HEK293 (cell line): ENCODE data around the gene MYO9B.

Experiments used
- CTCF ChIA-PET: fragments of 350-600 bp; formaldehyde crosslinking; extraction: SDS; loops from one replicate; lab custom pipeline; 2021; ENCODE audit warnings: antibody characterized with exemption; lab: Yijun Ruan, JAX
- POLR2A ChIA-PET: fragments of 300-600 bp; formaldehyde crosslinking; extraction: SDS; loops from one replicate; lab custom pipeline; 2020; ENCODE audit warnings: antibody characterized with exemption, inconsistent platforms; lab: Yijun Ruan, JAX
- H3K27ac ChIP-seq: fragments of 200-500 bp; sonication (Bioruptor generic); 2 replicates; pipeline ENCODE4 v1.5.1; 2014; ENCODE audit warnings: low read depth, low read length, control low read depth, inconsistent platforms; ENCODE audit errors: extremely low read depth
- H3K36me3 ChIP-seq, 2 experiments: fragments of 200-500 bp in 1 of 2; sonication (Bioruptor generic) in 1 of 2; 1 replicate in 1 of 2; 2 replicates in 1 of 2; pipeline ENCODE4 v1.5.1; 2014 to 2017; ENCODE audit warnings: inconsistent platforms in 2 of 2, low read length in 2 of 2; ENCODE audit not compliant: control insufficient read depth in 2 of 2, insufficient read depth in 1 of 2
- H3K4me1 ChIP-seq: fragments of 200-500 bp; sonication (Bioruptor generic); 2 replicates; pipeline ENCODE4 v1.5.1; 2014; ENCODE audit warnings: mild to moderate bottlenecking, low read length, inconsistent platforms; ENCODE audit not compliant: control insufficient read depth, insufficient read depth
- H3K4me3 ChIP-seq: 2 replicates; pipeline ENCODE4 v1.5.1; 2011; ENCODE audit warnings: low read depth, mild to moderate bottlenecking, control low read depth, low read length, moderate library complexity
- H3K9me3 ChIP-seq: fragments of 200-500 bp; sonication (Bioruptor generic); 2 replicates; pipeline ENCODE4 v1.5.1; 2014; ENCODE audit warnings: low read depth, low read length, inconsistent platforms; ENCODE audit not compliant: control insufficient read depth, insufficient read depth
- HOXA7 ChIP-seq: sonication (generic); formaldehyde crosslinking; IDR thresholded peaks from 2 replicates; pipeline ENCODE4 v1.8.1; 2022; ENCODE audit warnings: missing genetic modification reagents, borderline replicate concordance
- KLF7 ChIP-seq: fragments of 450-650 bp; formaldehyde crosslinking; IDR thresholded peaks from 2 replicates; pipeline ENCODE4 v1.5.1; 2016; ENCODE audit warnings: missing biosample characterization, missing genetic modification characterization, borderline replicate concordance
- KLF8 ChIP-seq: fragments of 450-650 bp; formaldehyde crosslinking; IDR thresholded peaks from 2 replicates; pipeline ENCODE4 v1.5.1; 2016; ENCODE audit warnings: missing biosample characterization, missing genetic modification characterization
- OVOL3 ChIP-seq: fragments of 450-650 bp; formaldehyde crosslinking; IDR thresholded peaks from 2 replicates; pipeline ENCODE4 v1.5.1; 2016; ENCODE audit warnings: missing biosample characterization, missing genetic modification characterization
- SCRT1 ChIP-seq: fragments of 450-650 bp; formaldehyde crosslinking; IDR thresholded peaks from 2 replicates; pipeline ENCODE4 v1.5.1; 2016; ENCODE audit warnings: missing biosample characterization, missing genetic modification characterization, borderline replicate concordance
- ZBTB1 ChIP-seq: fragments of 450-650 bp; formaldehyde crosslinking; IDR thresholded peaks from 2 replicates; pipeline ENCODE4 v1.5.1; 2016; ENCODE audit warnings: missing biosample characterization, missing genetic modification characterization
- ZFHX2 ChIP-seq: fragments of 450-650 bp; formaldehyde crosslinking; conservative IDR thresholded peaks from 2 replicates; pipeline ENCODE4 v1.5.1; 2016; ENCODE audit warnings: missing biosample characterization, missing genetic modification characterization
- ZNF10 ChIP-seq: fragments of 450-650 bp; formaldehyde crosslinking; IDR thresholded peaks from 2 replicates; pipeline ENCODE4 v1.5.1; 2017; ENCODE audit warnings: missing biosample characterization, missing genetic modification characterization
- ZNF214 ChIP-seq: fragments of 450-650 bp; formaldehyde crosslinking; IDR thresholded peaks from 2 replicates; pipeline ENCODE4 v1.5.1; 2017; ENCODE audit warnings: missing biosample characterization, mild to moderate bottlenecking, missing genetic modification characterization, borderline replicate concordance
- ZNF221 ChIP-seq: fragments of 450-650 bp; formaldehyde crosslinking; IDR thresholded peaks from 2 replicates; pipeline ENCODE4 v1.5.1; 2017; ENCODE audit warnings: missing biosample characterization, missing genetic modification characterization, borderline replicate concordance
- ZNF266 ChIP-seq: fragments of 450-650 bp; formaldehyde crosslinking; IDR thresholded peaks from 2 replicates; pipeline ENCODE4 v1.5.1; 2016; ENCODE audit warnings: missing biosample characterization, missing genetic modification characterization, low read depth
- ZNF426 ChIP-seq: fragments of 450-650 bp; formaldehyde crosslinking; IDR thresholded peaks from 2 replicates; pipeline ENCODE4 v1.5.1; 2017; ENCODE audit warnings: missing biosample characterization, missing genetic modification characterization, mild to moderate bottlenecking, inconsistent platforms, moderate library complexity
- ZNF530 ChIP-seq: fragments of 450-650 bp; formaldehyde crosslinking; IDR thresholded peaks from 2 replicates; pipeline ENCODE4 v1.5.1; 2016; ENCODE audit warnings: low read depth, missing biosample characterization, missing genetic modification characterization
- ZNF548 ChIP-seq: fragments of 450-650 bp; formaldehyde crosslinking; IDR thresholded peaks from 2 replicates; pipeline ENCODE4 v1.5.1; 2016; ENCODE audit warnings: missing biosample characterization, missing genetic modification characterization
- ZNF549 ChIP-seq: fragments of 450-650 bp; IDR thresholded peaks from 2 replicates; pipeline ENCODE4 v1.5.1; 2018; ENCODE audit warnings: missing biosample characterization, missing genetic modification characterization, mild to moderate bottlenecking, inconsistent platforms, moderate library complexity
- ZNF621 ChIP-seq: fragments of 450-650 bp; formaldehyde crosslinking; IDR thresholded peaks from 2 replicates; pipeline ENCODE4 v1.5.1; 2017; ENCODE audit warnings: missing biosample characterization, missing genetic modification characterization
- ZNF792 ChIP-seq: fragments of 450-650 bp; formaldehyde crosslinking; IDR thresholded peaks from 2 replicates; pipeline ENCODE4 v1.5.1; 2016; ENCODE audit warnings: missing biosample characterization, missing genetic modification characterization
- TF ChIP-seq, protein P1 (sequence below): fragments of 450-650 bp; formaldehyde crosslinking; IDR thresholded peaks from 2 replicates; pipeline ENCODE4 v1.5.1; 2016; ENCODE audit warnings: missing biosample characterization, missing genetic modification characterization
- TF ChIP-seq, protein P2 (sequence below): fragments of 450-650 bp; formaldehyde crosslinking; IDR thresholded peaks from 2 replicates; pipeline ENCODE4 v1.5.1; 2016; ENCODE audit warnings: missing biosample characterization, missing genetic modification characterization, borderline replicate concordance
- TF ChIP-seq, protein P3 (sequence below): fragments of 450-650 bp; formaldehyde crosslinking; IDR thresholded peaks from 2 replicates; pipeline ENCODE4 v1.5.1; 2016; ENCODE audit warnings: missing biosample characterization, missing genetic modification characterization, low read depth
- TF ChIP-seq, protein P4 (sequence below): fragments of 450-650 bp; formaldehyde crosslinking; IDR thresholded peaks from 2 replicates; pipeline ENCODE4 v1.5.1; 2016; ENCODE audit warnings: missing biosample characterization, missing genetic modification characterization

Gene MYO9B

DNA sequence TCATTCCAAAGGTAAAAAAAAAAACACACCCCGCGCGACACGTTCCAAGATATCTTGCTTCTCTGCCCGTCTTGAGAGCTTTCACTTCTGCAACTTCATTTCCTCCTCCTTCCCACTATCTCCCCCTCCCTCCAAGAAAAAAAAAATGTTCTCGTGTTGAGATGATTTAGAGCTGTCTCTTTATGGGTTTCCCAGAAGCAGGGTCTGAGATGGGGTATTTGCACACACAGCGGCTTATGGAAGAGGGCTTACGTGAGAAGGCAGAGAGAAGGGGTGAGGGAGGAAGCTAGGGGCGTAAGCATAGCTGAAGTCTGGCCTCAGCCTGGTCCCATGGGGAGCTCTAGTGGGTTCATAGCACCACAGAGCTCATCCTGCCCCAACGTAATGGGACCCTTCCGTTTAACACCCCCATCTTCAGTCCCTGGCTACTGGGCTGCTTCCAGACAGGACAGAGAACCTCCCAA, 108.3 kb downstream of the MYO9B start (continued):
- TF ChIP-seq, protein P1, sequence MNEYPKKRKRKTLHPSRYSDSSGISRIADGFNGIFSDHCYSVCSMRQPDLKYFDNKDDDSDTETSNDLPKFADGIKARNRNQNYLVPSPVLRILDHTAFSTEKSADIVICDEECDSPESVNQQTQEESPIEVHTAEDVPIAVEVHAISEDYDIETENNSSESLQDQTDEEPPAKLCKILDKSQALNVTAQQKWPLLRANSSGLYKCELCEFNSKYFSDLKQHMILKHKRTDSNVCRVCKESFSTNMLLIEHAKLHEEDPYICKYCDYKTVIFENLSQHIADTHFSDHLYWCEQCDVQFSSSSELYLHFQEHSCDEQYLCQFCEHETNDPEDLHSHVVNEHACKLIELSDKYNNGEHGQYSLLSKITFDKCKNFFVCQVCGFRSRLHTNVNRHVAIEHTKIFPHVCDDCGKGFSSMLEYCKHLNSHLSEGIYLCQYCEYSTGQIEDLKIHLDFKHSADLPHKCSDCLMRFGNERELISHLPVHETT (tag by site-specific recombination) = no peak
- TF ChIP-seq KLF8 (tag by site-specific recombination) (no peak), ZNF10 (no peak), ZNF426 (no peak), ZBTB1 (tag by site-specific recombination) (no peak), OVOL3 (tag by site-specific recombination) (no peak)
- TF ChIP-seq, protein P2, sequence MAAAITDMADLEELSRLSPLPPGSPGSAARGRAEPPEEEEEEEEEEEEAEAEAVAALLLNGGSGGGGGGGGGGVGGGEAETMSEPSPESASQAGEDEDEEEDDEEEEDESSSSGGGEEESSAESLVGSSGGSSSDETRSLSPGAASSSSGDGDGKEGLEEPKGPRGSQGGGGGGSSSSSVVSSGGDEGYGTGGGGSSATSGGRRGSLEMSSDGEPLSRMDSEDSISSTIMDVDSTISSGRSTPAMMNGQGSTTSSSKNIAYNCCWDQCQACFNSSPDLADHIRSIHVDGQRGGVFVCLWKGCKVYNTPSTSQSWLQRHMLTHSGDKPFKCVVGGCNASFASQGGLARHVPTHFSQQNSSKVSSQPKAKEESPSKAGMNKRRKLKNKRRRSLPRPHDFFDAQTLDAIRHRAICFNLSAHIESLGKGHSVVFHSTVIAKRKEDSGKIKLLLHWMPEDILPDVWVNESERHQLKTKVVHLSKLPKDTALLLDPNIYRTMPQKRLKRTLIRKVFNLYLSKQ (tag by site-specific recombination) = no peak
- TF ChIP-seq, all 188 proteins: peak for 0

DNA sequence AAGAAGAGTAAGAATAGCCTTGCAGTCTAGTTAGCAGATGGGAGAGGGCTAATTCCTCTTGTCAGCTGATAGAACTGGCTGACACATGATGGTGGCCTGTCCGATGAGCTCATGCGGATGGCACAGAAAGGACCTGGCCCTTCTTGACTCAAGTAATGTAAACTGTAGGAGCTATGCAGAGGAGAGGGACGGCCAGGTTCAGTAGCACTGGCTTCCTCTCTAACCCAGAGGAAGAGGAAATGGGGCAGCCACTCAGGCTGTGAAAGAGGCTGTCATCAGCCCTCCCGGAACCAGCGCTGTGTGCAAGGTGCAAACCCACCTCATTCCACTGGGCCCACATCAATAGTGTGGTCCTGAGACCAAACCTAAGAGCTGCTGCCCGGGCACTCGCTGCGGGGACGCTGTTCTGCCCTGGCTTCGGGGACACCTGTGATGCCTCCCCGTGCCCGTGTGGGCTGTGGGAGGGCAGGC, 108.8 kb downstream of the MYO9B start:
- H3K4me1 ChIP-seq = no peaks in the 10 kb centered on the region
- H3K27ac ChIP-seq = no peak overlapping the region
- TF ChIP-seq ZNF549 (tag by site-specific recombination) (no peak), SCRT1 (tag by site-specific recombination) (no peak), ZNF530 (tag by site-specific recombination) (no peak), ZNF792 (tag by site-specific recombination) (no peak), ZNF621 (tag by site-specific recombination) (no peak), HOXA7 (CRISPR knock-in tag) (no peak), ZFHX2 (tag by site-specific recombination) (no peak), ZNF266 (tag by site-specific recombination) (no peak), ZNF221 (no peak), ZNF548 (tag by site-specific recombination) (no peak), ZNF214 (no peak), KLF7 (tag by site-specific recombination) (no peak)
- TF ChIP-seq, protein P3, sequence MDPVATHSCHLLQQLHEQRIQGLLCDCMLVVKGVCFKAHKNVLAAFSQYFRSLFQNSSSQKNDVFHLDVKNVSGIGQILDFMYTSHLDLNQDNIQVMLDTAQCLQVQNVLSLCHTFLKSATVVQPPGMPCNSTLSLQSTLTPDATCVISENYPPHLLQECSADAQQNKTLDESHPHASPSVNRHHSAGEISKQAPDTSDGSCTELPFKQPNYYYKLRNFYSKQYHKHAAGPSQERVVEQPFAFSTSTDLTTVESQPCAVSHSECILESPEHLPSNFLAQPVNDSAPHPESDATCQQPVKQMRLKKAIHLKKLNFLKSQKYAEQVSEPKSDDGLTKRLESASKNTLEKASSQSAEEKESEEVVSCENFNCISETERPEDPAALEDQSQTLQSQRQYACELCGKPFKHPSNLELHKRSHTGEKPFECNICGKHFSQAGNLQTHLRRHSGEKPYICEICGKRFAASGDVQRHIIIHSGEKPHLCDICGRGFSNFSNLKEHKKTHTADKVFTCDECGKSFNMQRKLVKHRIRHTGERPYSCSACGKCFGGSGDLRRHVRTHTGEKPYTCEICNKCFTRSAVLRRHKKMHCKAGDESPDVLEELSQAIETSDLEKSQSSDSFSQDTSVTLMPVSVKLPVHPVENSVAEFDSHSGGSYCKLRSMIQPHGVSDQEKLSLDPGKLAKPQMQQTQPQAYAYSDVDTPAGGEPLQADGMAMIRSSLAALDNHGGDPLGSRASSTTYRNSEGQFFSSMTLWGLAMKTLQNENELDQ (tag by site-specific recombination) = no peak
- TF ChIP-seq, protein P4, sequence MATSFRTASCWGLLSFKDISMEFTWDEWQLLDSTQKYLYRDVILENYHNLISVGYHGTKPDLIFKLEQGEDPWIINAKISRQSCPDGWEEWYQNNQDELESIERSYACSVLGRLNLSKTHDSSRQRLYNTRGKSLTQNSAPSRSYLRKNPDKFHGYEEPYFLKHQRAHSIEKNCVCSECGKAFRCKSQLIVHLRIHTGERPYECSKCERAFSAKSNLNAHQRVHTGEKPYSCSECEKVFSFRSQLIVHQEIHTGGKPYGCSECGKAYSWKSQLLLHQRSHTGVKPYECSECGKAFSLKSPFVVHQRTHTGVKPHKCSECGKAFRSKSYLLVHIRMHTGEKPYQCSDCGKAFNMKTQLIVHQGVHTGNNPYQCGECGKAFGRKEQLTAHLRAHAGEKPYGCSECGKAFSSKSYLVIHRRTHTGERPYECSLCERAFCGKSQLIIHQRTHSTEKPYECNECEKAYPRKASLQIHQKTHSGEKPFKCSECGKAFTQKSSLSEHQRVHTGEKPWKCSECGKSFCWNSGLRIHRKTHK (tag by site-specific recombination) = no peak
- peaks cover 3 to 34% of the 10 kb centered on the region in 2 experiments; a peak in 2 of 3 replicates for H3K36me3 ChIP-seq
- no peak overlapping the region for H3K4me3 ChIP-seq
- POLR2A ChIA-PET = interaction anchor here (0.5 kb wide), 1 partner anchor 20 kb away, joined by 4 read pairs; no protein-coding TSS in a partner anchor
- H3K9me3 ChIP-seq = no peaks in the 10 kb centered on the region
- CTCF ChIA-PET = interaction anchor here (0.7 kb wide), 1 partner anchor 293 kb away, joined by 6 read pairs; no protein-coding TSS in a partner anchor
